Measurements from ENCODE around the gene GAS7.

The GAS7 gene

DNA sequence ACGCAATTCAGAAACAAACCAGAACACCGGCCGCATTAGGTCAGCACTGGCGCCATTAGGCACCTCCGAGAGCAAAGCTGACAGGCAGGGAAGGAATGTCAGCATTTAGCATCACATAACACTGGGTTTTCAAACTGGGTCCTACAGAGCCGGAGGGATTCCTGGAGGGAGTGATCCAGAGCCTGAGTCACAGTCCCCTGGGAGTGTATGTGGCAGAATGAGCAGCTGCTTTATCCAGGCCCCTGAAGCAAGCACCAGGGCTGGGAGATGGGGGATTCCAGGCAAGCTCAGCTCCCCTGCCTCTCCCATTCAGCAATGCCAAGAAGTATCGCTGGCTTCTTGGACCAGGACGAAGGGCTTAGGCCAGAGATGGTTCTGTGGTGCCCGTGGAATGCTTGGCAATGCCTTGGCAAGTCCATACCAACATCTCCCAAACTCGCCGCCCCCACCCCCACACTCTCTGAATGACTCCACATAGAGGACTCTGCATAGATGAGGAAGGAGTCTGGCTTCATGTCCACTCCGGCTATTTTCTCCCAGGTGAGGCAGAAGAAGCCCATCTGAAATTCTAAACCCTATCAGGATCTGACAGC, 20.4 kb downstream of the GAS7 start:
- no peak for ATAC-seq
- TF ChIP-seq OSR1 (CRISPR knock-in tag; IDR thresholded peaks at IDR 0.05) = no peak
- TF ChIP-seq, protein P1, sequence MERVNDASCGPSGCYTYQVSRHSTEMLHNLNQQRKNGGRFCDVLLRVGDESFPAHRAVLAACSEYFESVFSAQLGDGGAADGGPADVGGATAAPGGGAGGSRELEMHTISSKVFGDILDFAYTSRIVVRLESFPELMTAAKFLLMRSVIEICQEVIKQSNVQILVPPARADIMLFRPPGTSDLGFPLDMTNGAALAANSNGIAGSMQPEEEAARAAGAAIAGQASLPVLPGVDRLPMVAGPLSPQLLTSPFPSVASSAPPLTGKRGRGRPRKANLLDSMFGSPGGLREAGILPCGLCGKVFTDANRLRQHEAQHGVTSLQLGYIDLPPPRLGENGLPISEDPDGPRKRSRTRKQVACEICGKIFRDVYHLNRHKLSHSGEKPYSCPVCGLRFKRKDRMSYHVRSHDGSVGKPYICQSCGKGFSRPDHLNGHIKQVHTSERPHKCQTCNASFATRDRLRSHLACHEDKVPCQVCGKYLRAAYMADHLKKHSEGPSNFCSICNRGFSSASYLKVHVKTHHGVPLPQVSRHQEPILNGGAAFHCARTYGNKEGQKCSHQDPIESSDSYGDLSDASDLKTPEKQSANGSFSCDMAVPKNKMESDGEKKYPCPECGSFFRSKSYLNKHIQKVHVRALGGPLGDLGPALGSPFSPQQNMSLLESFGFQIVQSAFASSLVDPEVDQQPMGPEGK (CRISPR knock-in tag; IDR thresholded peaks at IDR 0.05; ENCODE audit: borderline replicate concordance) = no peak
- TF ChIP-seq PPARA (CRISPR knock-in tag; IDR thresholded peaks at IDR 0.05; ENCODE audit: borderline replicate concordance) = no peak

GRCh38 chr17:10177131-10177912, 21.1 kb downstream of the GAS7 start:
- TF ChIP-seq TCF4 (CRISPR knock-in tag; IDR thresholded peaks at IDR 0.05; ENCODE audit: borderline replicate concordance) (no peak), GLIS3 (CRISPR knock-in tag; IDR thresholded peaks at IDR 0.05) (no peak), ZFP3 (CRISPR knock-in tag; IDR thresholded peaks at IDR 0.05) (no peak), CSDC2 (CRISPR knock-in tag; IDR thresholded peaks at IDR 0.05) (no peak), RARB (CRISPR knock-in tag; IDR thresholded peaks at IDR 0.05) (no peak), SNAI2 (CRISPR knock-in tag; IDR thresholded peaks at IDR 0.05) (no peak), ZNF8 (CRISPR knock-in tag; IDR thresholded peaks at IDR 0.05) (no peak), TOX (CRISPR knock-in tag; IDR thresholded peaks at IDR 0.05; ENCODE audit: borderline replicate concordance) (no peak)
- TF ChIP-seq, protein P2, sequence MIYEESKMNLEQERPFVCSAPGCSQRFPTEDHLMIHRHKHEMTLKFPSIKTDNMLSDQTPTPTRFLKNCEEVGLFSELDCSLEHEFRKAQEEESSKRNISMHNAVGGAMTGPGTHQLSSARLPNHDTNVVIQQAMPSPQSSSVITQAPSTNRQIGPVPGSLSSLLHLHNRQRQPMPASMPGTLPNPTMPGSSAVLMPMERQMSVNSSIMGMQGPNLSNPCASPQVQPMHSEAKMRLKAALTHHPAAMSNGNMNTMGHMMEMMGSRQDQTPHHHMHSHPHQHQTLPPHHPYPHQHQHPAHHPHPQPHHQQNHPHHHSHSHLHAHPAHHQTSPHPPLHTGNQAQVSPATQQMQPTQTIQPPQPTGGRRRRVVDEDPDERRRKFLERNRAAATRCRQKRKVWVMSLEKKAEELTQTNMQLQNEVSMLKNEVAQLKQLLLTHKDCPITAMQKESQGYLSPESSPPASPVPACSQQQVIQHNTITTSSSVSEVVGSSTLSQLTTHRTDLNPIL (CRISPR knock-in tag; IDR thresholded peaks at IDR 0.05; ENCODE audit: low read depth) = no peak
- TF ChIP-seq, protein P3, sequence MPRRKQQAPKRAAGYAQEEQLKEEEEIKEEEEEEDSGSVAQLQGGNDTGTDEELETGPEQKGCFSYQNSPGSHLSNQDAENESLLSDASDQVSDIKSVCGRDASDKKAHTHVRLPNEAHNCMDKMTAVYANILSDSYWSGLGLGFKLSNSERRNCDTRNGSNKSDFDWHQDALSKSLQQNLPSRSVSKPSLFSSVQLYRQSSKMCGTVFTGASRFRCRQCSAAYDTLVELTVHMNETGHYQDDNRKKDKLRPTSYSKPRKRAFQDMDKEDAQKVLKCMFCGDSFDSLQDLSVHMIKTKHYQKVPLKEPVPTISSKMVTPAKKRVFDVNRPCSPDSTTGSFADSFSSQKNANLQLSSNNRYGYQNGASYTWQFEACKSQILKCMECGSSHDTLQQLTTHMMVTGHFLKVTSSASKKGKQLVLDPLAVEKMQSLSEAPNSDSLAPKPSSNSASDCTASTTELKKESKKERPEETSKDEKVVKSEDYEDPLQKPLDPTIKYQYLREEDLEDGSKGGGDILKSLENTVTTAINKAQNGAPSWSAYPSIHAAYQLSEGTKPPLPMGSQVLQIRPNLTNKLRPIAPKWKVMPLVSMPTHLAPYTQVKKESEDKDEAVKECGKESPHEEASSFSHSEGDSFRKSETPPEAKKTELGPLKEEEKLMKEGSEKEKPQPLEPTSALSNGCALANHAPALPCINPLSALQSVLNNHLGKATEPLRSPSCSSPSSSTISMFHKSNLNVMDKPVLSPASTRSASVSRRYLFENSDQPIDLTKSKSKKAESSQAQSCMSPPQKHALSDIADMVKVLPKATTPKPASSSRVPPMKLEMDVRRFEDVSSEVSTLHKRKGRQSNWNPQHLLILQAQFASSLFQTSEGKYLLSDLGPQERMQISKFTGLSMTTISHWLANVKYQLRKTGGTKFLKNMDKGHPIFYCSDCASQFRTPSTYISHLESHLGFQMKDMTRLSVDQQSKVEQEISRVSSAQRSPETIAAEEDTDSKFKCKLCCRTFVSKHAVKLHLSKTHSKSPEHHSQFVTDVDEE (CRISPR knock-in tag; IDR thresholded peaks at IDR 0.05) = no peak
- no peak for ATAC-seq

- no peak for TF ChIP-seq OSR1 (CRISPR knock-in tag; IDR thresholded peaks at IDR 0.05)
- ATAC-seq = no peak
Observed at GRCh38 chr17:10173913-10174312, 24.5 kb downstream of the GAS7 start.

DNA sequence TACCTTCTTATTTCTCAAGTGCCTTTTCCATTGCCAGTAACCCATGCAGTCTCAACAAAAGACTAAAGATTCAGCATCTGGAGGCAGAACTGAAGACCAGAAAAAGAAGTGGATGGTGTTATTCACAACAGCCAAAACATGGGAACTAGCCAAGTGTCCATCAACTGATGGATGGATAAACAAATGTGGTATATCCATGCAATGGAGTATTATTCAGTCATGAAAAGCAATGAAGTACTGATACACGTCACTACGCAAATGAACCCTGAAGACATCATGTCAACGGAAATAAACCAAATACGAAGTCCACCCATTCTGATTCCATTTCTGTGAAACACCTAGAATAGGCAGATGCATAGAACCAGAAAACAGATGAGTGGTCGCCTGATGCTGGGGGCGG, 25.6 kb downstream of the GAS7 start:
- no peak for ATAC-seq
- TF ChIP-seq ZC3H10 (CRISPR knock-in tag; IDR thresholded peaks at IDR 0.05) = no peak
- TF ChIP-seq ZNF8 (CRISPR knock-in tag; IDR thresholded peaks at IDR 0.05) = peak; percentile 81; the same call in 1 of the 2 replicates

- no peak for TF ChIP-seq ARNTL (CRISPR knock-in tag; IDR thresholded peaks at IDR 0.05; ENCODE audit: borderline replicate concordance, low read depth)
- TF ChIP-seq, protein P4, sequence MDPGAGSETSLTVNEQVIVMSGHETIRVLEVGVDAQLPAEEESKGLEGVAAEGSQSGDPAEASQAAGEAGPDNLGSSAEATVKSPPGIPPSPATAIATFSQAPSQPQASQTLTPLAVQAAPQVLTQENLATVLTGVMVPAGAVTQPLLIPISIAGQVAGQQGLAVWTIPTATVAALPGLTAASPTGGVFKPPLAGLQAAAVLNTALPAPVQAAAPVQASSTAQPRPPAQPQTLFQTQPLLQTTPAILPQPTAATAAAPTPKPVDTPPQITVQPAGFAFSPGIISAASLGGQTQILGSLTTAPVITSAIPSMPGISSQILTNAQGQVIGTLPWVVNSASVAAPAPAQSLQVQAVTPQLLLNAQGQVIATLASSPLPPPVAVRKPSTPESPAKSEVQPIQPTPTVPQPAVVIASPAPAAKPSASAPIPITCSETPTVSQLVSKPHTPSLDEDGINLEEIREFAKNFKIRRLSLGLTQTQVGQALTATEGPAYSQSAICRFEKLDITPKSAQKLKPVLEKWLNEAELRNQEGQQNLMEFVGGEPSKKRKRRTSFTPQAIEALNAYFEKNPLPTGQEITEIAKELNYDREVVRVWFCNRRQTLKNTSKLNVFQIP (CRISPR knock-in tag; IDR thresholded peaks at IDR 0.05; ENCODE audit: borderline replicate concordance, low read depth) = no peak
- no peak for TF ChIP-seq SNAI2 (CRISPR knock-in tag; IDR thresholded peaks at IDR 0.05)
- TF ChIP-seq, protein P3 (CRISPR knock-in tag; IDR thresholded peaks at IDR 0.05) = no peak
- no peak for TF ChIP-seq ZNF565 (CRISPR knock-in tag; conservative IDR thresholded peaks at IDR 0.05; ENCODE audit: low read depth)
- no peak for TF ChIP-seq GLIS3 (CRISPR knock-in tag; IDR thresholded peaks at IDR 0.05)
- no peak for TF ChIP-seq BACH2 (CRISPR knock-in tag; IDR thresholded peaks at IDR 0.05; ENCODE audit: borderline replicate concordance)
- no peak for TF ChIP-seq PPARA (CRISPR knock-in tag; IDR thresholded peaks at IDR 0.05; ENCODE audit: borderline replicate concordance)
- TF ChIP-seq, protein P5, sequence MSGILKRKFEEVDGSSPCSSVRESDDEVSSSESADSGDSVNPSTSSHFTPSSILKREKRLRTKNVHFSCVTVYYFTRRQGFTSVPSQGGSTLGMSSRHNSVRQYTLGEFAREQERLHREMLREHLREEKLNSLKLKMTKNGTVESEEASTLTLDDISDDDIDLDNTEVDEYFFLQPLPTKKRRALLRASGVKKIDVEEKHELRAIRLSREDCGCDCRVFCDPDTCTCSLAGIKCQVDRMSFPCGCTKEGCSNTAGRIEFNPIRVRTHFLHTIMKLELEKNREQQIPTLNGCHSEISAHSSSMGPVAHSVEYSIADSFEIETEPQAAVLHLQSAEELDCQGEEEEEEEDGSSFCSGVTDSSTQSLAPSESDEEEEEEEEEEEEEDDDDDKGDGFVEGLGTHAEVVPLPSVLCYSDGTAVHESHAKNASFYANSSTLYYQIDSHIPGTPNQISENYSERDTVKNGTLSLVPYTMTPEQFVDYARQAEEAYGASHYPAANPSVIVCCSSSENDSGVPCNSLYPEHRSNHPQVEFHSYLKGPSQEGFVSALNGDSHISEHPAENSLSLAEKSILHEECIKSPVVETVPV (CRISPR knock-in tag; IDR thresholded peaks at IDR 0.05) = no peak
- no peak for TF ChIP-seq ISL1 (CRISPR knock-in tag; IDR thresholded peaks at IDR 0.05)
- TF ChIP-seq ZFP30 (CRISPR knock-in tag; IDR thresholded peaks at IDR 0.05) = no peak
Observed at GRCh38 chr17:10172241-10172741, 26.1 kb downstream of the GAS7 start.

More at GRCh38 chr17:10172241-10172741, 26.1 kb downstream of the GAS7 start:
- no peak for ATAC-seq
